GM21526 (cell line): ENCODE data around the gene NXNL2.

ENCODE experiments used
- ATAC-seq: cut with Tn5 transposase; IDR thresholded peaks from one replicate; pipeline ENCODE4 v1.9.1; 2021; ENCODE audit warnings: moderate library complexity; ENCODE audit not compliant: unreplicated experiment, low FRiP score

Gene NXNL2

DNA sequence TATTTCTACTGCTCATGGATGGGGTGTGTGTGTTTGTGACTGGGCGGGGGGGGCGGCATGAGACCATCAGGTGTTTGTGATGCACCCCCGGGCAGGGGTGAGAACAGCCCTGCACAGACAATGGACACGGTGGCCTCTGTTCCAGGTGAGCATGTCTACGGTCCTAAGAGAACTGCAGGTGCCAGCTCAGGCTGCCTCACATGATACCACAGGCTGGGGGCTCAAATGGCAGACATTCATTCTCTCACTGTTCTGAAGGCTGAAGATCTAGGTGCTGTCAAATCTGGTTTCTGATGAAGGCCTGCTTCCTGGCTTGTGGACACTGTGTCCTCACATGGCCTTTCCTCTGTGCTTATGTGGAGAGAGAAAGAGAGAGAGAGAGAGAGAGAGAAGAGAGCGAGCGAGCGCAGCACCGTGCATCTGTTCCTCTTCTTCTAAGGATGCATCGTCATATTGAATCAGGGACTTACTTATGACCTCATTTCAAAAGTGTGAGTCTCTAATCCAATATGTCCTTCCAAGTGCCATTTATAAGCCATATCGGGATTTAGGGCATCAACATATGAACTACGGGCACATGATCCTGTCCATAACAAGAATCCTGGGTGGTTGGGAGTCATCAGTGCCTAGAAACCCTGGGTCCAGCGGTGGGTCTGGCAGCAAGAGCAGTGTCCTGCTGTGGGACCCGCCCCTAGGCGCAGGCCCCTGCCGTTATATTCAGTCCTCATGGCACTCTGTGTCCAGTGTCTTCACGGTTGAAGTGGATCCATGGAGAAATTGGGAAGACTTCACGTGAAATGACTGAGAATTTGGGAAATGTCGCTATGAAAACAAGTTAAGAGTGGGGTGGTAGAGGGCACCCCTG lies 42.5 kb downstream of the NXNL2 start:
- no peak for ATAC-seq

DNA sequence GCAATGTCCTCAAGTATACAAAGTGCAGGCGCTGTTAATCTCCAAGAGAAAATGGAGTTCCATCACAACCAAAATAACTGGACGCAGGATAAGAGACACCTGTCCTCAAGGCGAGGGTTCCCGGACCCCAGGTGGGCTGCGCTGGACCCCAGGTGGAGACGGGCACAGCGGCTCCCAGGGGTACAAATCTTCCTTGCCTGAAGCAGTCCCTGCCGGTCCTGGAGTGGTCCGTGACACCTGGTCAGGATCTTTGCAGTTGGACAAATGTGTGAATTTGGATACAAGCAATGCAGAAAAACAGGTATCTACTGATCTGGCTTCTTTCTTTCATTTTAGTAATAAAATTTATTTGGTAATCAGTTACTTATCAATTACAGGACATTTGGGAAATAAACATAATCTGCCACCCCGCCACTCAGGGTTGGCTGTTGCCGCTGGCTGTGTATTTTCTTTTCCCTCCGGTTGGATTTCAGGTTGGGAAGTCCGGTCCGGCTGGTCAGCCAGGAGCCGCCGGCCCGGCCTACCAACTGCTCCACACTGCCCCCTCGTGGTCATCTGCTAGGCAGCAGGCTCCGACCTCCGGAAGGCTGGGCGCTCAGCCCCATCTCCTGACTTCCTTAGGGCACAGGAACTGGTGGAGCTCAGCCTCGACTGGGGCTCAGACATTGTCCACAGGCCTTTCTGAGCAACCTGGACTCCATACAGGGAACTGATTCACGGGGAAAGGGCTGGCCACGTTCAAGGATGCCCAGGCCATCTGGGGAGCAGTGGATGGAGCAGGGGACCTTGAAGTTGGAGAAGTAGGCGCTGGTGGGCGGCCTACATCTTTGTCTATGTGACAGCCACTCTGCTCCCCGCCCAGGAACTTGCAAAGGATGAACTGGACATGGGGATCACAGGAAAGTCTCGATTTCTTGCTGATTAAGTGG lies 43.4 kb downstream of the NXNL2 start:
- ATAC-seq = peak; percentile 71

DNA sequence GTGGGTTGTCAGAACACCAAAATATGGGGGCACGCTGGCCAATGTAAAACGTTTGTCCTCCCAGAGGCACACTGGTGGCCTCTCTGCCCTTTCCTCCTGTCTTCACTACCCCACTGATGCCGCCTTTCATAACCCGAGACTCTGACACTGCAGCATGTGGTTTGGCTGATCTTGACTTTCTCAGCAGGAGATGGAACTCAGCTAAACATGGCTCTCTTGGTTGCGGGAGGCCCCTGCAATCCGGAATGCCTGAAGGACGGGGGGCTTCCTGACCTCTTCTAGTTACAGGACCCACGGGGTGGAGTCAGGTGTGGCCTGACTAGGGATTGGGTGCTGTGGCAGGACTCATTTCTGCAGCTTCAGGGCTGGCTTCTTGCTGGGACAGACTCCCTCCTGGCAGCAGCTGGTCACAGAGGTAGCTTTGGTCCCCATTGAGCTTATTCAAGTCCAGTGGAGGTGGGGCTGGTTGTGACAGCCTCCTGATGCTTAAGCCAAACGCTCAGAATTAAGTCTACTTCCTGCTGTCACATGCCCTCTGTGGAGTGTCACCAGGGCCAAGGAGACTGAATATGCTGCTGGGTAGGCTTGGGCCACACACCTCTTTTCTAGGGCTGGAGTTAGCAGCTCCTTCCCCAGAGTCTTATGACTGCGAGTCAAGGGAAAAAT lies 44.2 kb downstream of the NXNL2 start:
- ATAC-seq = no peak

DNA sequence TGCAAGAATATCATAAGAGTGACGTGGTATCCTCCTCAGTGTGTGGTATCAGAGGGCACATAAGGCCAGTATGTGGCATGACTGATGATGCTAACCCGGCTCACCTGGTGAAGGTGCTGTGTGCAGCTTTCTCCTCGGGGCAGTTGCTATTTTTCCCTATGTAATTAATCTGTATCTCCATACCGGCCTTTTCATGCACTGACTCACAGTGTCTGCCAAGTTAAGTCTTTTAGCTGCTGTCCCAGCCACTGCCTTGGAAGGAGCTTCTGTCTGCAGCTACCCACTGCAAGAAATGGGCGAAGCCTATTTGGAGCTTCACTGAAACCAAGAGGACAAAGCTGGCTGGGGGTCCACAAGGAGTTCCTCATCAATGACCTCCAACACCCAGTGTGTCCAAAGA lies 46.0 kb downstream of the NXNL2 start:
- ATAC-seq = no peak

DNA sequence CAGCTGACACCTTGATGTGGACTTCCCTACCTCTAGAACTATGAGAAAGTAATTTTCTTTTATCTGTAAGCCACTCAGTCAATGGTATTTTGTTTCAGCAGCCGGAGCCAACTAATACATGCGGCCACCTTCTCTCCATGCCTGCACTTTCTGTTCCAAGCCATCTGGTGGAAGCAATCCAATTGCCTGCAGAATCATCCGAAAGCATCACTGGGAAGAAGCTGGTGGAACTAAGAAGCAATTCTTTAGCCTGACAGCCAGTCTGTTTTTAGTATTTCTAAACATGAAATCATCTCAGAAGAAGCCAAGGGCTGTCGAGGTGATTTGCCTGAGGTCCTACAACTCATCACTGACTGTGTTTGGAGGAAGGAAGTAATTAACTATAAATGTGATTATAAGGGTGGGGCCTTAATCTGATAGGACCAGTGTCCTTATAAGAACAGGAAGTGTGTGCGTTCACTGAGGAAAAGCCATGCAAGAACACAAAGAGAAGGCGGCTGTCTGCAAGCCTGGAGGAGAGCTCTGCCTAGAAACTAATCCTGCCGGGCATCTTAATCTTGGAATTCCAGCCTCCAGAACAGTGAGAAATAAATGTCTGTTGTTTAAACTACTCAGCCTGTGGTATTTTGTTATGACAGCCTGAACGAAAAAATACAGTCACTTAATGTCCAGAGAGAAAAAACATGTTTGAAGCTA lies 49.1 kb downstream of the NXNL2 start:
- no peak for ATAC-seq

DNA sequence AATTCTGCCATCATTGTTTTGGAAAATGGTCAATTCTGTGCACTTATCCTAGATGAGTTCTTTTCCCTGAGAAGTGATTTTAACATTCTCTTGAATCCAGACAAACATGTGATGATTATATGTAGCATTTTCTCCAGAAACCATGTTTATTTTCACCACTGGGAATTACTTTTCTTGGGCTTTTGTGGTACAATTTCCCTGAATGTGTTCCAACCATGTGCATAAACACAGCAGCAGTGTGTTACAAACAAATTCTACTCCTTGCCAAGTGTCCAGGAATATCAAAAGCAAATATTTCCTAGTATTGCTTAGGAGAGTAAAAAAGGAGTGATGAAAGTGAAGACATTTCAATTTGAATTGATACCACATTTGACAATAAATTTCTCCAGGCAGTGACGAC lies 50.4 kb downstream of the NXNL2 start:
- no peak for ATAC-seq

DNA sequence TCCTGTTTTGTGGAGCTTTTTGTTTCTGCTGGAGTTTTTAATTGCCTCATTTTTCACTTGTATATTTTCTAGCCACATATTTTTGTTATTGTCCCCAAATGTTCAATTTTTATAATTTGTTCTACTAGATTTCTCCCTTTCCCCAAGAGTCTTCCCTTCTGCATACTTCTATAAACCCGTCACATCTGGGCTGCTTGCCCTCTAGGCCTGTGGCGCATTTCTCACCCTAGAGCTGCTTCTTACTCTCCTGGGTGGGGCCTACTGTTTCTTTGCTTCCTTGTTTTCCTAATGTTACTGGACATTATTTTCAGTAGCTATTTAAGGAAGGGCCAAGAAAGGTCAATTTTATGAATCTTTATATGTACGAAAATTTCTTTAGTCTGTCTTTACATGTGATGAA lies 51.5 kb downstream of the NXNL2 start:
- ATAC-seq = no peak

DNA sequence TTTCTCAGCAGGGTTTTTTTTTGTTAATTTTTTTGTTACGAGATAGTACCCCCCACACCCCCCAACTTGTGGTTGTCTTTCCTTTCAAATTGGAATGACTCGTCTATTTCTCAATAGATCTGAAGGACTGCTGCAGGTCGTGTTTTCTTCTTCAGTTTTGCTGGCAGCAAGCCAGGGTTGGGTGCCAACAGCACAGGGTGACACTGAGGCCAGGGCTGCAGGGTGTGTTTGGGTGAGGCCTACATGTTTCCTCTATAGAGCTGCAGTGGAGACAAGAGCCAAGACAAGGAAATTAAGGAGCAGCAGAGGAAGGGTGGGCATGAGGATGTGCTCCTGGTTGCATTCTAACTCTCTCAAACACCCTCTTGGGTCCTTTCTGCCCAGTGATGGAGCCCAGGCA lies 52.2 kb downstream of the NXNL2 start:
- ATAC-seq = no peak

DNA sequence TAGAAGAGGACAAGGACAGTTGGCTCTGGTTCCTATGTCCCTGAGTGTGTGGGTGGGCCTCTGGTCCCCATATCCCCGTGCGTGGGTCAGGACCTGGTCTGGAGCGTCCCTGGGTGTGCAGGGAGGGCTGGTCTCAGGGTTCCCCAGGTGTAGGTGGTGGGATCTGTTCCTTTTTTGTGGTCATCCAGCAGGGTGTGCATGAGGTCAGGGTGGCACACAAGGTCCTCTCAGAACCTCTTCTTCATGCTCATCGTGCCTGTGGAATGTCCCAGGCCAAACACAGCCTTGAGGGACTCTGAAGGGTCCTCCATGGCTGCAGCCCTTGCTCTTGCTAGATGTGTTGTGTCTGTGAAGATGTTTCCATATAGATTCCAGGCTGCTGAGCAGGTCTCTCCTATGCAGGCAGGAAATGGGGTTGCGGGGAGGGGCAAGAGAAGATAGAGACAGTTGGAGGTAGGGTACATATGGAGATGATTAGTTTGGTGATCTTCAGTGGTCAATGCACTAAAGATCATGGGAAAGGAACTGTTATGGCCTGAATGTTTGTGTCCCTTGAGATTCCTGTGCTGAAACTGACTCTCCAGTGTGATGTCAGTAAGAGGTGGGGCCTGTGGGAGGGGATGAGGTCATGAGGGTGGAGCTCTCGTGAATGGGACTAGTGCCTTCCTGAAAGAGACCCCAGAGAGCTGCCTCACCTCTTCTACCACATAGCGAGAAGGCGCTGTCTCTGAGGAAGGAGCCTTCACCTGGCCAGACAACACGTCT lies 53.1 kb downstream of the NXNL2 start:
- ATAC-seq = no peak

DNA sequence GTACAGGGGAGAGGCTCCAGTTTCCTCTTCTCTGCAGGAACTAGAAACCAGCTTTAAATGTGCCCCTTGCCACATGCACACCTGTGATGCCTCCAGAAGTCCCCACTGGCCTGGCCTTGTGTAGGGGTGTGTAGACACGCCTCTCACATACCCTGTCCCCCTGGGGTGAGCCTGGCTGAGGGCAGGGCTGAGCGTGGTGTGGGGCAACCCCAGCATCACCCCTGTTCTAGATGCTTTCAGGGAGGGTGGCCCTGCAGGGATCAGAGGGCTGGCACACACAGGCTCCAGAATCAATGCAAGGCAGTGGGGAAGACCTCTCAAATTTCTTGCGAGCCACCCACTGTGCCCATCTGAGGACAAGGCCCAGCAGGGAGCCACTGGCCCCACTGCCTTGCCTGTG lies 54.7 kb downstream of the NXNL2 start:
- ATAC-seq = no peak

DNA sequence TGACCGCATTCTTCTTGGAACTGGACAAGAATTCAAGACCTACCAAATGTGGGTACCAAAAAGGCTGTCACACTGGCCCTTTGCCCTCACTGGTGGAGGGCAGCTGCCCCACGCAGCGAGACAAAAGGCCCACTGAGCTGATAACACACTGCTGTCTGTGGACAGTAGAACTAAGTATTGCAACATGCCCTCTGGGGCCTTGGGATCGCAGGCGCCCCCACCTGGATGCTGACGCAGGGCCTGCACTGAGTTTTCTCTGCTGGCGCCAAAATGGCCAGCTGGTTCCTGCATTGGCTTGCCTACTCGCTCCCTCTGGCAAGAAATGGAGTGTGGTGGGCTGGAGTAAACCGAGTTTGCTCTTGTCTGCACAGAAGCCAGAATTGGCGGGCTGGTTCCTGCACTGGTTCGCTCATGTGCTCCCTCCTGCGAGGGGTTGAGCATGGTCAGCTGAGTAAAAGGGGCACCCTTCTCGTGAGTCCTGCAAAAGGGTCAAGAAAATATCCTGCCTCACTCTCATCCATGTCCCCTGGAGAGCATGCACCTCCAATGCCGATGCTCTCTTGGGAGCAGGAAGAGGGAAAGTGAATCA lies 55.7 kb downstream of the NXNL2 start:
- no peak for ATAC-seq

DNA sequence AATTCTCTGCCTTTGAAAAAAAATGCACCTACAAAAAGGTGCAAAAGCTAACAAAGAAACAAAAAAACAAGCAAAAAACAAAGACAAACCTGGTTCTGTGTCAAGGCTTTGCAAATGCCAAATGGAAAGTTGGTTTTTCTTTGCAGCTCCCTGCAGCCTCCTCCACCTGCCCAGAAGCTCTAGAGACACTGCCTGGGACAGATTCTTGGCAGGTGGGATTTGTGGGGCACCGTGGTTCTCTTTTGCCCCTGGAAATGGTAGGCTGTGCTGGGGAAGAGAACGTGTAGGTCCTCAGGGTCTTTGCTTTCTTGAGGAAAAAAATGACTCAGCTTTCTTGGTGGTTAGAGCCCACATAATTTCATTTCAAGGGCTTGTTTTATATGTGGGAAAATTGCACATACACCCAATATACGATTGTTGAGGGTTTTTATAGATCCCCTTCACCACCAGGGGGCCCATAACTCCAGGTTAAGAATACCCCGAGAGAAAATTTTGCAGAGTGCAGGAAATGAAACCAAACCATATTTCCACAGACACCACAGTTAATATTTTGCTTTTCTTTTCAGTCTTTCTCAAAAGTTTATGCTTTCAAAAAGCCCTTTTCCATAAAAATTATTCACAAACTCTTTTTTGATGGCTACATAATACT lies 58.7 kb downstream of the NXNL2 start:
- no peak for ATAC-seq
